PFSK-1 (cell line): Measurements from ENCODE around the gene AGO4.

Experiments
- POLR2AphosphoS5 ChIP-seq: IDR thresholded peaks from 2 replicates; pipeline ENCODE4 v1.6.1; 2012; ENCODE audit warnings: low read depth, mild to moderate bottlenecking, control low read depth, low read length, moderate library complexity
- REST ChIP-seq, 2 experiments: IDR thresholded peaks; 2 replicates each; pipeline versions ENCODE4 v1.6.1 to v1.8.0; 2011 to 2012; ENCODE audit warnings: low read depth in 2 of 2, low read length in 2 of 2, control low read depth in 1 of 2, inconsistent platforms in 1 of 2, mild to moderate bottlenecking in 1 of 2, moderate library complexity in 1 of 2; ENCODE audit not compliant: insufficient read depth in 1 of 2
- TAF1 ChIP-seq: IDR thresholded peaks from 2 replicates; pipeline ENCODE4 v1.6.1; 2012; ENCODE audit warnings: low read length, control low read depth, borderline replicate concordance; ENCODE audit not compliant: insufficient read depth

- TF ChIP-seq REST (IDR thresholded peaks at IDR 0.05; ENCODE audit: insufficient read depth in 1 of 2, low read depth in 2 of 2, low read length in 2 of 2) (no peak), POLR2AphosphoS5 (no peak), TAF1 (no peak)
These were observed 10.4 kb upstream of the AGO4 start for GRCh38 chr1:35797380-35797779.
